H7 (cell line): ENCODE measurements around the gene ZNF264. TPM values are rescaled to one million over a fixed set of nuclear protein-coding genes. Genes with fewer than 3 reads are reported as not detected.
A peak's percentile ranks its signal among the peaks of the same experiment; 100 is the strongest.
"Not testable (repeated sequence)": the region's sequence is repeated elsewhere in the genome, so short reads cannot be mapped to it uniquely, and the experiment has no call there.

ENCODE experiments used
- DNase-seq: peaks from one replicate; pipeline ENCODE4 v3.0.0; 2012
- H3K27me3 ChIP-seq: 2 replicates; pipeline ENCODE4 v1.6.0; 2011; ENCODE audit warnings: mild to moderate bottlenecking, low read length; ENCODE audit not compliant: control insufficient read depth, insufficient read depth
- H3K36me3 ChIP-seq: replicated peaks from 2 replicates; pipeline ENCODE4 v1.5.1; 2011; ENCODE audit warnings: low read length; ENCODE audit not compliant: control insufficient read depth, insufficient read depth
- H3K4me3 ChIP-seq: 2 replicates; pipeline ENCODE4 v1.5.1; 2011; ENCODE audit warnings: low read depth, mild to moderate bottlenecking, control low read depth, low read length, moderate library complexity; ENCODE audit not compliant: insufficient read depth
- total RNA-seq: library from RNA; depleted of rRNA; stranded (reverse); fragments of >200 nt; shearing (Covaris generic); gene quantifications from 2 replicates; pipeline ENCODE4 v1.2.3, GENCODE V29; 2014

The ZNF264 gene
- total RNA-seq, 1 experiment from 2014 or later, result 13.9 TPM

- Histone ChIP-seq H3K4me3 (peak overlapping the region; percentile 52), H3K27me3 (peaks cover 5% of the 10 kb centered on the region; the same call in 1 of the 2 replicates), H3K36me3 (no peaks in the 10 kb centered on the region)
- DNase-seq, result peak; percentile 55
Observed at GRCh38 chr19:57231686-57232085, 40.4 kb downstream of the ZNF264 start.

GRCh38 chr19:57233207-57233606 lies 41.9 kb downstream of the ZNF264 start:
- no peak for DNase-seq
- H3K4me3 ChIP-seq, result no peak overlapping the region
- H3K27me3 ChIP-seq, result peaks cover 5% of the 10 kb centered on the region; the same call in 1 of the 2 replicates
- H3K36me3 ChIP-seq, result no peaks in the 10 kb centered on the region

- no peak for DNase-seq
- no peaks in the 10 kb centered on the region for H3K27me3 ChIP-seq
- H3K4me3 ChIP-seq, result peak overlapping the region; percentile 90
- H3K36me3 ChIP-seq, result peaks cover 7% of the 10 kb centered on the region
Observed at GRCh38 chr19:57239982-57240310, 48.6 kb downstream of the ZNF264 start.

DNA sequence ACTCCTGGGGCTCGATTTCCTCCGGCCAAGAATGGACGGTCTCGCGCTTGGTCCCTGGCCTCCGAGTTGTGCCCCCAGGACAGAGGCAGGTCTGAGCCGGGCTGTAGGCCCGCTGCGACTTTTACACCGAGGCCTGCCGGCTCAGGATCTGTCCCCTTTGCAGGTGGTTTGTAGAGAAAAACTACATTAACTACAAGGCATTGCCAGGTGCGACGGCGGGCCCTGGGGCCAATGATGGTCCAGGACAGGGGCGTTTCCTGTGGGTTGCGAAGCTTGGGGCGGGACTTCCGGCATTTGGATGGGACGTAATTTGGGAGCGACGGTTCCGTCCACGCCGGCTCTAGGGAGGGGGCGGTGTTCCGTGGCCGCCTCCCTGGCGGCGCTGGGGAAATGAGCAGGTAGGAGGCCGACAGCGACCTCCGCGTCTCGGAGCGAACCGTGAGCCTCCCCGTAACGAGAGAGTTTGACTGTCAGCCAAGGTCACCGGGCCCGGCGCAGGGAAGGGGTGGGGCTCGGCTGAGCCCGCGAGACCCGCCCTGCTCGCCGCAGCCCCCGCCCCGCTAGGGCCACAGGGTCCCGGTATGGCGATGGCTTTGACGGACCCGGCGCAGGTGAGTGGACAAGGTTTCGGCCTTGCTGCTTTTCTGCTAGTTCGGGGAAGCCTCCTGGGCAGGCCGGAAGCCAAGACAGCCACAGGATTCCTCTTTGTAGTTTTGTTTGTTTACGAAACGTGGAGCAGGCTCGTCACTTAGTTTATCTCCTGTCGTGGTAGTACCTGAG lies 49.2 kb downstream of the ZNF264 start, which contains the start of gene ZNF805:
ZNF805 (plus strand) TSS at position 322 of the 780 bp plus-strand sequence; CDS start at position 582, 260 bp downstream.
- DNase-seq, result peak; percentile 97
- peak within 1 kb of the TSS; percentile 90 for H3K4me3 ChIP-seq
- peaks cover 9% of the 10 kb centered on the region for H3K36me3 ChIP-seq
- no peaks in the 10 kb centered on the region for H3K27me3 ChIP-seq

DNA sequence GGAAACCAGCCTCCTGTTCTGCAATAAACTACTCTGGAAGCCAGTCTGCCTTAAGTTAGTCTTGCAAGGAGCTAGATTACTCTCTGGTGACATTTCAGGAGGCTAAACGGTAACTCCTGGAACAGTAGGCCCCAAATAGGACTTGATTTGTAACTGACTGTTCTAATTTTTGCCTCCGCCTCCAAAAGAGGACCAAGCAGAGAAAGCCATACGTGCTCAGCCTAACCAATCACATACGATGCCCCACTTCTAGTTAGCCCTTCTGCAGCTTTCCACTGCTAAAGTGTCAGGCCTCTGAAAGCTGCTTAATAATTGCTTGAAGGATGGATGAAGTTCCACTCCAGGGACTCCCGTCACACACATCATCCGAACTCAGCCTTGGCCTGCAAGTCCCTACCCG lies 49.9 kb downstream of the ZNF264 start:
- H3K27me3 ChIP-seq, result no peaks in the 10 kb centered on the region
- H3K4me3 ChIP-seq, result peak overlapping the region; percentile 90
- DNase-seq, result no peak
- peaks cover 9% of the 10 kb centered on the region for H3K36me3 ChIP-seq

GRCh38 chr19:57242821-57243220 lies 51.5 kb downstream of the ZNF264 start:
- Histone ChIP-seq H3K36me3 (peaks cover 9% of the 10 kb centered on the region), H3K4me3 (no peak overlapping the region), H3K27me3 (no peaks in the 10 kb centered on the region)
- no peak for DNase-seq

- Histone ChIP-seq H3K36me3 (peaks cover 15% of the 10 kb centered on the region), H3K4me3 (no peak overlapping the region), H3K27me3 (no peaks in the 10 kb centered on the region)
- no peak for DNase-seq
Observed at GRCh38 chr19:57244513-57244912, 53.2 kb downstream of the ZNF264 start.

GRCh38 chr19:57245066-57245465 lies 53.8 kb downstream of the ZNF264 start:
- Histone ChIP-seq H3K27me3 (no peaks in the 10 kb centered on the region), H3K36me3 (peaks cover 15% of the 10 kb centered on the region), H3K4me3 (no peak overlapping the region)
- no peak for DNase-seq

- H3K36me3 ChIP-seq, result peaks cover 15% of the 10 kb centered on the region
- DNase-seq, result no peak
- H3K4me3 ChIP-seq, result no peak overlapping the region
- H3K27me3 ChIP-seq, result no peaks in the 10 kb centered on the region
Observed at GRCh38 chr19:57245959-57246358, 54.7 kb downstream of the ZNF264 start.

- no peaks in the 10 kb centered on the region for H3K27me3 ChIP-seq
- peaks cover 23% of the 10 kb centered on the region for H3K36me3 ChIP-seq
- DNase-seq, result no peak
- no peak overlapping the region for H3K4me3 ChIP-seq
Observed at GRCh38 chr19:57248646-57249045, 57.3 kb downstream of the ZNF264 start.

DNA sequence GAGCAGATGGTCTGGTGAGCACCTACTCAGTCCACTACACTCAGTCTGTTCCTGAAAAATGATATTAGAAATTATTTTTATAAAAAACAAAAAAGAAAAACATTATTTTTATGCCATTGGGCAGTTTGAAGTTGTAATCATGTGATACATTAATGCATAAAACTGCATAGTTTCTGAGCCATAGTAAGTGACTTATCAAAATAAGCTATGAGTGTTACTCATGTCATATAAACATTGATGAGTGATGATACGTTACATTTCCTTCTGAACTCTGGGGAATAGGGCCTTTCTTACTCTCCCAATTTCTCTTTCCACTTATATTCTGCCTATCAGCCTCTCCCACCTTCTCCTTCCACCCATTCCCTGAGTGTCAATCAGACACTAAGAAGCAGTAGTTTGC lies 58.0 kb downstream of the ZNF264 start:
- peaks cover 27% of the 10 kb centered on the region for H3K36me3 ChIP-seq
- no peak overlapping the region for H3K4me3 ChIP-seq
- H3K27me3 ChIP-seq, result no peaks in the 10 kb centered on the region
- DNase-seq, result no peak

GRCh38 chr19:57253767-57254166 lies 62.5 kb downstream of the ZNF264 start:
- H3K36me3 ChIP-seq, result peaks cover 20% of the 10 kb centered on the region
- H3K27me3 ChIP-seq, H3K4me3 ChIP-seq, DNase-seq: not testable (repeated sequence)

- no peaks in the 10 kb centered on the region for H3K27me3 ChIP-seq
- DNase-seq, result no peak
- H3K36me3 ChIP-seq, result no peaks in the 10 kb centered on the region
- no peak overlapping the region for H3K4me3 ChIP-seq
Observed at GRCh38 chr19:57262044-57262443, 70.7 kb downstream of the ZNF264 start.

GRCh38 chr19:57263244-57263741 lies 72.0 kb downstream of the ZNF264 start:
- peak; percentile 28 for DNase-seq
- no peaks in the 10 kb centered on the region for H3K36me3 ChIP-seq
- H3K4me3 ChIP-seq, result no peak overlapping the region
- no peaks in the 10 kb centered on the region for H3K27me3 ChIP-seq

DNA sequence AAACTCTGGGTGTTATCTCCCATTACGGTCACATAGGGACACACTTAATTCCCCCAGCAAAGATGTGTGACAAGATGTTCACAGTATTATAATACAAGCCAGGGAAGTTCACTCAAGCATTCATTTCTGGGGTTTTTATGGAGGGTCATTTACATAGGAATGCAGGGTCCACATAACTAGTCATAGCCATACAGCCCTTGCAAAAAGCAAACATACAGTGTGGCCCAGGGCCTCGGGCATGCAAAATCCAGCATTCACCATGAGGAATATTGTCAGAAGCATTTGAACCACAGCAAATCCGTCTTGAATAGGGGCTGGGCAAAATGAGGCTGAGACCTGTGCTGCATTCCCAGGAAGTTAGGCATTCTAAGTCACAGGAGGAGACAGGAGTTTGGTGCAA lies 76.0 kb downstream of the ZNF264 start:
- no peak for DNase-seq
- H3K4me3 ChIP-seq, result no peak overlapping the region
- no peaks in the 10 kb centered on the region for H3K36me3 ChIP-seq
- no peaks in the 10 kb centered on the region for H3K27me3 ChIP-seq
